Lower leg skin (tissue), 3 donors: ENCODE results near the gene SEL1L2.

Experiments used
- POLR2A ChIP-seq, 2 donors: fragments of 450-650 bp; IDR thresholded peaks; one replicate each; pipeline ENCODE4 v1.6.1; 2016 to 2017; ENCODE audit warnings: antibody characterized with exemption in 2 of 2, mild to moderate bottlenecking in 1 of 2, moderate library complexity in 1 of 2
- TF ChIP-seq, protein P1 (sequence below), 3 donors: fragments of 450-650 bp; IDR thresholded peaks; one replicate each; pipeline ENCODE4 v1.5.1; 2016; ENCODE audit warnings: antibody characterized with exemption in 3 of 3, mild to moderate bottlenecking in 3 of 3, moderate library complexity in 2 of 3

DNA sequence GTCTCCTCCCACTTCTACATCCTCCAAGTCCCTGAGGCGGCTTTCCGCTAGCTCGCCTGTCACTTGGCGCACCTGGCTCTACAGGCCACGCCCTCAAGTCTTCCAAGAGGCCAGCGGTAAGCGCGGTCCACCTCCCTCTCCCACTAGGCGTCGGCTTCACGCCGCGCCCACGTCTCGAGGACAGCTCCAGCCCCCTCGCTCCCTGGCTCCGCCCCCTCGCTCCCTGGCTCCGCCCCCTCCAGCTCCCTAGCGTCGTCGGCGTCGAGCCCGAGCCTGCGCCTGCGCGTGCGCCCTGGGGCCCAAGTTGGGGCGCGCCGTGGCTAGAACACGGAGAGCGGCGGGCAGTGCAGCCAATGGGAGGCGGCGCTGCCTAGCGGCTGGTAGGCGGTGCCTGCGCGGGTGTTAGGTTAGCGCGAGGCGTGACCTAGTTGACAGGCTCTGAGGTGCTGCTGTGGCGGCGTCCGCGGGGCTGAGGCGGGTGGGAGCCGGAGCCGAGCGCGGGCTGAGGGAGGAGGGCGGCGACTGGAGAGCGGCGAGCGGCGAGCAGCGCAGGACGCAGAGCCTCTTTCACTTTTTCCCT, 4.8 kb upstream of the SEL1L2 start, which contains the start of gene MACROD2:
- TF ChIP-seq, protein P1, sequence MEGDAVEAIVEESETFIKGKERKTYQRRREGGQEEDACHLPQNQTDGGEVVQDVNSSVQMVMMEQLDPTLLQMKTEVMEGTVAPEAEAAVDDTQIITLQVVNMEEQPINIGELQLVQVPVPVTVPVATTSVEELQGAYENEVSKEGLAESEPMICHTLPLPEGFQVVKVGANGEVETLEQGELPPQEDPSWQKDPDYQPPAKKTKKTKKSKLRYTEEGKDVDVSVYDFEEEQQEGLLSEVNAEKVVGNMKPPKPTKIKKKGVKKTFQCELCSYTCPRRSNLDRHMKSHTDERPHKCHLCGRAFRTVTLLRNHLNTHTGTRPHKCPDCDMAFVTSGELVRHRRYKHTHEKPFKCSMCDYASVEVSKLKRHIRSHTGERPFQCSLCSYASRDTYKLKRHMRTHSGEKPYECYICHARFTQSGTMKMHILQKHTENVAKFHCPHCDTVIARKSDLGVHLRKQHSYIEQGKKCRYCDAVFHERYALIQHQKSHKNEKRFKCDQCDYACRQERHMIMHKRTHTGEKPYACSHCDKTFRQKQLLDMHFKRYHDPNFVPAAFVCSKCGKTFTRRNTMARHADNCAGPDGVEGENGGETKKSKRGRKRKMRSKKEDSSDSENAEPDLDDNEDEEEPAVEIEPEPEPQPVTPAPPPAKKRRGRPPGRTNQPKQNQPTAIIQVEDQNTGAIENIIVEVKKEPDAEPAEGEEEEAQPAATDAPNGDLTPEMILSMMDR (IDR thresholded peaks at IDR 0.05) = no peak
- TF ChIP-seq POLR2A (IDR thresholded peaks at IDR 0.05) = no peak
